Measurements from ENCODE around the gene NUP98. TPM values are rescaled to one million over a fixed set of nuclear protein-coding genes. Genes with fewer than 3 reads are reported as not detected.

NUP98 gene
- total RNA-seq, 1 experiment from 2014 or later = 98.4 TPM

- H3K36me3 ChIP-seq (ENCODE audit: control insufficient read depth in 1 of 2, insufficient read depth in 2 of 2, low read length in 2 of 2) = no peaks in the 10 kb centered on the region
- H3K27me3 ChIP-seq (ENCODE audit: insufficient read depth, low read length) = no peaks in the 10 kb centered on the region
- no peak overlapping the region for H3K27ac ChIP-seq (ENCODE audit: low read depth, low read length)
- H4K20me1 ChIP-seq (ENCODE audit: insufficient read depth) = no peaks in the 10 kb centered on the region
- TF ChIP-seq SIN3A (IDR thresholded peaks at IDR 0.05; ENCODE audit: low read depth) (no peak), ATF3 (IDR thresholded peaks at IDR 0.05) (no peak), FOSL1 (IDR thresholded peaks at IDR 0.05; ENCODE audit: low read depth) (no peak), EZH2phosphoT487 (IDR thresholded peaks at IDR 0.05; ENCODE audit: borderline replicate concordance) (no peak), CEBPB (IDR thresholded peaks at IDR 0.05; ENCODE audit: low read depth) (no peak), ELF1 (IDR thresholded peaks at IDR 0.05; ENCODE audit: borderline replicate concordance, low read depth) (no peak), ZBTB33 (IDR thresholded peaks at IDR 0.05; ENCODE audit: extremely low read depth, insufficient replicate concordance, low read length) (no peak), POLR2AphosphoS5 (IDR thresholded peaks at IDR 0.05; ENCODE audit: low read depth, low read length) (no peak), SRF (IDR thresholded peaks at IDR 0.05; ENCODE audit: low read depth) (no peak), JUND (IDR thresholded peaks at IDR 0.05) (no peak), YY1 (IDR thresholded peaks at IDR 0.05; ENCODE audit: extremely low read depth, insufficient replicate concordance, low read depth, low read length) (no peak), CTCF (IDR thresholded peaks at IDR 0.05 in 2 of 3, conservative IDR thresholded peaks at IDR 0.05 in 1 of 3; ENCODE audit: borderline replicate concordance in 1 of 3, insufficient read depth in 1 of 3, low read depth in 2 of 3, low read length in 2 of 3) (no peak)
- no peak overlapping the region for H2AFZ ChIP-seq (ENCODE audit: low read depth, low read length, poor library complexity, severe bottlenecking)
- no TSS peak for BruUV-seq (replicated peaks)
- H3K9me3 ChIP-seq (ENCODE audit: control insufficient read depth in 1 of 2, insufficient read depth in 1 of 2, low read depth in 1 of 2, low read length in 2 of 2) = no peaks in the 10 kb centered on the region
- H3K9me2 ChIP-seq (ENCODE audit: insufficient read depth) = no peaks in the 10 kb centered on the region
- ATAC-seq (no peak), DNase-seq (ENCODE audit: low read depth, low spot score) (no peak)
- RAD21 ChIA-PET (ENCODE audit: low non-redundant PET in 1 of 2, low total read pairs in 2 of 2, uncharacterized antibody in 2 of 2, unreplicated experiment in 2 of 2) = no interaction called here
- CTCF ChIA-PET = no interaction called here
- intact Hi-C loops (cut with micrococcal nuclease) = no loop called here
- H3K4me1 ChIP-seq (ENCODE audit: control insufficient read depth in 1 of 2, insufficient read depth in 2 of 2, low read length in 2 of 2) = peaks cover 11 to 29% of the 10 kb centered on the region in 2 experiments
- POLR2A ChIA-PET = no interaction called here
- H3K79me2 ChIP-seq (ENCODE audit: insufficient read depth, low read length) = no peaks in the 10 kb centered on the region
- no peak overlapping the region for H3K4me2 ChIP-seq (ENCODE audit: low read length)
- no peak overlapping the region for H3K4me3 ChIP-seq (replicated peaks in 1 of 2; ENCODE audit: low read depth in 1 of 2, low read length in 2 of 2)
- H3K9ac ChIP-seq (ENCODE audit: low read length) = no peak overlapping the region
Observed at GRCh38 chr11:3639841-3640240, 157.5 kb downstream of the NUP98 start.

Data from HCT116 (cell line).